Measurements from ENCODE around the gene CACNA1I. TPM values are rescaled to one million over a fixed set of nuclear protein-coding genes. Genes with fewer than 3 reads are reported as not detected.

Gene CACNA1I
- total and polyA plus RNA-seq, 7 experiments from 2014 or later: 0.40 to 51.2 (median 22.0) TPM

DNA sequence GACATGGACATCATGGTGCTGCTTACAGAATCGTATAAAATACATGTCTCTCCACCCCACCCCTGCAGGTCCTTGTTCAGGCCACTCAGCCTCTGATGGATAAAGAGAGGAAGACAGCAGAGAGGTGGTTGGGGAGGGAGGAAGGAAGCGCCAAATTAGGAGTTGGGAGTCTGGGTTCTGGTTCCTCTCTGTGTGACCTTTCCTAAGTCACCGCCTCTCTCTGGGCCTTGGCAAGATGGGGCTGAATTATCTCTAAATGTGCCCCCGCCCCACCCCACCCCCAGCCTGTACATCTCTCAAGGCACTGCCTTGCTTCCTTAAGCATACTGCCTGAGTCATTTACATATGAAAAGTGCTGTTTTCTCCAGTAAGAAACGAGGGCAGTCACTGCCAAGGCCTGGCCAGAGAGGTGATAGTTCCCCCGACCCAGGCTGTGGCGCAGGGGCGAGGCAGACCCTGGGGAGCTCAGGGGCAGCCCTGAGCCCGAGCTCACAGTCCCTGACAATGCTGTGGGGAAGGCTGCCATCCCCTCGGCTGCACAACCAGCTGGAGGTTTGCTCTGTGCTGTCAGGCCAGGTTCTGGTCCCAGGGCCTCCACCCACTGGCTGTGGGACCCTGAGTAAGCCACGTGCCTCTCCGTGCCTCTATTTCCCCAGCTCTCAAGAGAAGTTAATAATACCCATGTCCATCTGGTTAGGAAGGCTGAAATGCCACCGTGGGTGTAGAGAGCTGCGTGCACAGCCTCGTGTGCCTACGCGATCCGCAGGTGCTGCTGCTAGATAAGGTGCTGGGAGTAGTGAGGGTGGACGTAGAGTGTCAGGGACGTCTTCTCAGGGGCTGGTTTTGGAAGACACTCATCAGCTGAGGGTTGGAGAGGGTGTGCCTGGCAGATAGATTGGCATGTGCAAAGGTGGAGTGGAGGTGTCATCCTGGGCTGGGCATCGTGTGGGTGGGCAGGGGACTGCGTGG lies 55.3 kb downstream of the CACNA1I start:
- Histone ChIP-seq H3K36me3 (ENCODE audit: control insufficient read depth in 2 of 3, insufficient read depth in 3 of 3, low read length in 3 of 3) (no peaks in the 10 kb centered on the region), H3K27ac (ENCODE audit: low read depth, low read length) (no peak overlapping the region), H3K4me1 (ENCODE audit: control insufficient read depth in 2 of 2, insufficient read depth in 2 of 2, low read length in 2 of 2) (no peaks in the 10 kb centered on the region), H3K9me3 (ENCODE audit: control insufficient read depth in 2 of 3, low read length in 3 of 3) (no peaks in the 10 kb centered on the region), H3K4me3 (ENCODE audit: low read length) (no peak overlapping the region), H3K27me3 (ENCODE audit: control insufficient read depth in 2 of 2, insufficient read depth in 2 of 2, low read length in 2 of 2) (no peaks in the 10 kb centered on the region)
- ChIA-PET CTCF (no interaction called here), POLR2A (no interaction called here)
- no peak for DNase-seq
- intact Hi-C loops (cut with micrococcal nuclease): no loop called here
- Mint-ChIP-seq H3K4me1 (peaks cover 0 to 13% (median 6%) of the 10 kb centered on the region in 7 donors), H3K4me3 (no peak overlapping the region), H3K27ac (peak overlapping the region in 2 of 9 donors; percentile 3 to 32), H3K36me3 (no peaks in the 10 kb centered on the region), H3K9me3 (no peaks in the 10 kb centered on the region), H3K27me3 (peaks cover 0 to 9% (median 0%) of the 10 kb centered on the region in 5 donors)
- ATAC-seq: no peak

GRCh38 chr22:39627208-39627607 lies 56.7 kb downstream of the CACNA1I start:
- peaks cover 4 to 12% (median 8%) of the 10 kb centered on the region in 7 donors for H3K4me1 Mint-ChIP-seq
- no peaks in the 10 kb centered on the region for H3K9me3 ChIP-seq (ENCODE audit: control insufficient read depth in 2 of 3, low read length in 3 of 3)
- H3K4me3 Mint-ChIP-seq: no peak overlapping the region
- ATAC-seq (no peak), DNase-seq (no peak)
- intact Hi-C loops (cut with micrococcal nuclease): no loop called here
- ChIA-PET CTCF (no interaction called here), POLR2A (no interaction called here)
- no peak overlapping the region for H3K27ac Mint-ChIP-seq
- H3K27me3 Mint-ChIP-seq: peaks cover 0 to 9% (median 0%) of the 10 kb centered on the region in 5 donors
- H3K36me3 ChIP-seq (ENCODE audit: control insufficient read depth in 2 of 3, insufficient read depth in 3 of 3, low read length in 3 of 3): no peaks in the 10 kb centered on the region
- no peak overlapping the region for H3K27ac ChIP-seq (ENCODE audit: low read depth, low read length)
- no peaks in the 10 kb centered on the region for H3K4me1 ChIP-seq (ENCODE audit: control insufficient read depth in 2 of 2, insufficient read depth in 2 of 2, low read length in 2 of 2)
- H3K36me3 Mint-ChIP-seq: no peaks in the 10 kb centered on the region
- no peak overlapping the region for H3K4me3 ChIP-seq (ENCODE audit: low read length)
- no peaks in the 10 kb centered on the region for H3K9me3 Mint-ChIP-seq
- H3K27me3 ChIP-seq (ENCODE audit: control insufficient read depth in 2 of 2, insufficient read depth in 2 of 2, low read length in 2 of 2): no peaks in the 10 kb centered on the region

GRCh38 chr22:39627865-39628562 lies 57.5 kb downstream of the CACNA1I start:
- Histone ChIP-seq H3K4me3 (ENCODE audit: low read length) (no peak overlapping the region), H3K4me1 (ENCODE audit: control insufficient read depth in 2 of 2, insufficient read depth in 2 of 2, low read length in 2 of 2) (no peaks in the 10 kb centered on the region), H3K9me3 (ENCODE audit: control insufficient read depth in 2 of 3, low read length in 3 of 3) (no peaks in the 10 kb centered on the region), H3K27ac (ENCODE audit: low read depth, low read length) (no peak overlapping the region), H3K36me3 (ENCODE audit: control insufficient read depth in 2 of 3, insufficient read depth in 3 of 3, low read length in 3 of 3) (no peaks in the 10 kb centered on the region), H3K27me3 (ENCODE audit: control insufficient read depth in 2 of 2, insufficient read depth in 2 of 2, low read length in 2 of 2) (no peaks in the 10 kb centered on the region)
- H3K36me3 Mint-ChIP-seq: no peaks in the 10 kb centered on the region
- H3K9me3 Mint-ChIP-seq: no peaks in the 10 kb centered on the region
- ChIA-PET CTCF (no interaction called here), POLR2A (no interaction called here)
- DNase-seq: no peak
- peaks cover 6 to 12% (median 8%) of the 10 kb centered on the region in 7 donors for H3K4me1 Mint-ChIP-seq
- peak overlapping the region in 1 of 9 donors; percentile 20 for H3K27ac Mint-ChIP-seq
- intact Hi-C loops (cut with micrococcal nuclease): no loop called here
- H3K27me3 Mint-ChIP-seq: peaks cover 0 to 9% (median 0%) of the 10 kb centered on the region in 5 donors
- no peak for ATAC-seq
- H3K4me3 Mint-ChIP-seq: no peak overlapping the region

GRCh38 chr22:39628563-39629080 lies 58.1 kb downstream of the CACNA1I start:
- Mint-ChIP-seq H3K27me3 (peaks cover 0 to 9% (median 0%) of the 10 kb centered on the region in 5 donors), H3K4me3 (no peak overlapping the region)
- CTCF ChIA-PET: no interaction called here

GRCh38 chr22:39629851-39630250 lies 59.3 kb downstream of the CACNA1I start:
- Histone ChIP-seq H3K27ac (ENCODE audit: low read depth, low read length) (no peak overlapping the region), H3K27me3 (ENCODE audit: control insufficient read depth in 2 of 2, insufficient read depth in 2 of 2, low read length in 2 of 2) (no peaks in the 10 kb centered on the region), H3K36me3 (ENCODE audit: control insufficient read depth in 2 of 3, insufficient read depth in 3 of 3, low read length in 3 of 3) (no peaks in the 10 kb centered on the region), H3K4me3 (ENCODE audit: low read length) (no peak overlapping the region), H3K9me3 (ENCODE audit: control insufficient read depth in 2 of 3, low read length in 3 of 3) (no peaks in the 10 kb centered on the region), H3K4me1 (ENCODE audit: control insufficient read depth in 2 of 2, insufficient read depth in 2 of 2, low read length in 2 of 2) (no peaks in the 10 kb centered on the region)
- ChIA-PET POLR2A (interaction anchor here (1.0 kb wide), 1 partner anchor 37 kb away, joined by 3 read pairs; no protein-coding TSS in a partner anchor), CTCF (no interaction called here)
- DNase-seq (no peak), ATAC-seq (no peak)
- intact Hi-C loops (cut with micrococcal nuclease): no loop called here
- H3K27me3 Mint-ChIP-seq: peaks cover 0 to 9% (median 0%) of the 10 kb centered on the region in 5 donors
- H3K4me1 Mint-ChIP-seq: peaks cover 7 to 16% (median 9%) of the 10 kb centered on the region in 7 donors
- no peaks in the 10 kb centered on the region for H3K36me3 Mint-ChIP-seq
- H3K27ac Mint-ChIP-seq: peak overlapping the region in 2 of 9 donors; percentile 39 to 55
- peak overlapping the region in 1 of 10 donors; percentile 50 for H3K4me3 Mint-ChIP-seq
- H3K9me3 Mint-ChIP-seq: no peaks in the 10 kb centered on the region

More at GRCh38 chr22:39628563-39629080, 58.1 kb downstream of the CACNA1I start:
- Histone ChIP-seq H3K4me3 (ENCODE audit: low read length) (no peak overlapping the region), H3K27ac (ENCODE audit: low read depth, low read length) (no peak overlapping the region), H3K9me3 (ENCODE audit: control insufficient read depth in 2 of 3, low read length in 3 of 3) (no peaks in the 10 kb centered on the region), H3K36me3 (ENCODE audit: control insufficient read depth in 2 of 3, insufficient read depth in 3 of 3, low read length in 3 of 3) (no peaks in the 10 kb centered on the region), H3K4me1 (ENCODE audit: control insufficient read depth in 2 of 2, insufficient read depth in 2 of 2, low read length in 2 of 2) (no peaks in the 10 kb centered on the region), H3K27me3 (ENCODE audit: control insufficient read depth in 2 of 2, insufficient read depth in 2 of 2, low read length in 2 of 2) (no peaks in the 10 kb centered on the region)
- no peaks in the 10 kb centered on the region for H3K9me3 Mint-ChIP-seq
- H3K36me3 Mint-ChIP-seq: no peaks in the 10 kb centered on the region
- intact Hi-C loops (cut with micrococcal nuclease): no loop called here
- H3K4me1 Mint-ChIP-seq: peaks cover 6 to 13% (median 8%) of the 10 kb centered on the region in 7 donors
- DNase-seq (no peak), ATAC-seq (no peak)
- no peak overlapping the region for H3K27ac Mint-ChIP-seq
- POLR2A ChIA-PET: interaction anchor here (0.6 kb wide), 1 partner anchor 34 kb away, joined by 4 read pairs; no protein-coding TSS in a partner anchor

- Histone ChIP-seq H3K9me3 (ENCODE audit: control insufficient read depth in 2 of 3, low read length in 3 of 3) (no peaks in the 10 kb centered on the region), H3K4me1 (ENCODE audit: control insufficient read depth in 2 of 2, insufficient read depth in 2 of 2, low read length in 2 of 2) (no peaks in the 10 kb centered on the region), H3K27ac (ENCODE audit: low read depth, low read length) (no peak overlapping the region), H3K36me3 (ENCODE audit: control insufficient read depth in 2 of 3, insufficient read depth in 3 of 3, low read length in 3 of 3) (no peaks in the 10 kb centered on the region), H3K4me3 (ENCODE audit: low read length) (no peak overlapping the region), H3K27me3 (ENCODE audit: control insufficient read depth in 2 of 2, insufficient read depth in 2 of 2, low read length in 2 of 2) (no peaks in the 10 kb centered on the region)
- ChIA-PET CTCF (no interaction called here), POLR2A (no interaction called here)
- Mint-ChIP-seq H3K9me3 (no peaks in the 10 kb centered on the region), H3K27me3 (peaks cover 0 to 6% (median 0%) of the 10 kb centered on the region in 5 donors), H3K4me3 (no peak overlapping the region), H3K27ac (no peak overlapping the region), H3K4me1 (peaks cover 7 to 20% (median 9%) of the 10 kb centered on the region in 7 donors), H3K36me3 (no peaks in the 10 kb centered on the region)
- no peak for ATAC-seq
- DNase-seq: no peak
- intact Hi-C loops (cut with micrococcal nuclease): no loop called here
Observed at GRCh38 chr22:39630721-39631120, 60.2 kb downstream of the CACNA1I start.

Data from naive thymus-derived CD4-positive, alpha-beta T cell (primary cell).